GM18907 (cell line): Measurements from ENCODE around the gene FAM53B.
A peak's percentile ranks its signal among the peaks of the same experiment; 100 is the strongest.

Source experiments
- ATAC-seq: cut with Tn5 transposase; IDR thresholded peaks from one replicate; pipeline ENCODE4 v1.9.1; 2021; ENCODE audit warnings: mild to moderate bottlenecking, moderate library complexity; ENCODE audit not compliant: unreplicated experiment

Gene FAM53B

DNA sequence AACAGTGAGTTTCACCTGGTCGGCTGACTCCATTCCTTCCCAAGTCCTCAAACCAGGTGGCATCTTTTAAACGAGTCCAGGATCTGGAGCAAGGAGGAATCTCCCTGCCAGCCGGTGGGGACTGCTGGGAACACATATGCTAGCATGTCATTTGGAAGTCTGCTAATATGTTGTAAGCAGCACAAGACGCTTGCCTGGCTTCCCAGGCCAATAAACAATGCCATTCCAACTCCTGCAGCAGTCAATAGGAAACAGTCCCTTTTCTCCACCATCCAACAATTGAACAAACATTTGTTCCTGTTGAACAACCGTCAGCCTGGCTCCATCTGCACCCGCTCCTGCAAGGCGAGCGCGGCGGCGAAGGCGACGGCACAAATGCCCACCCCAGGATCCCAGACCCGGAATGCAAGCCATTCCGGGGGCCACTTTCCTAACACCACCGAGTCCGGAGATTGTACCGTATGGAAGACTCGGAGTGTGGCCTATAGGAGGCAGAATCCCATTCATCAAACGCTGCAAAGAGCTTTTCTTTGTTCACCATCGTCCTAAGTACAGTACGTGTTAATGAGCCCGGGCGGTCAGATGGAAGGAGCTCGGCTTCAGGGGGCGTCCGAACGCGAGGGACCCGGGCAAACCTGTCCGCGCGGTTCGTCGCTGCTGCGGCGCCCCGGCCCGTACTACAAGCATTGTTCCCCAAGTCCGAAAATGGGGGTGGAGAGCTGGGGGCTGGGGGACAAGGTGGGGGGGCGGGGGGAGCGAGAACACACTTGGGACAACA is 1.6 kb downstream of the FAM53B start:
- no peak for ATAC-seq

GRCh38 chr10:124741922-124742412 is 2.2 kb downstream of the FAM53B start:
- no peak for ATAC-seq

DNA sequence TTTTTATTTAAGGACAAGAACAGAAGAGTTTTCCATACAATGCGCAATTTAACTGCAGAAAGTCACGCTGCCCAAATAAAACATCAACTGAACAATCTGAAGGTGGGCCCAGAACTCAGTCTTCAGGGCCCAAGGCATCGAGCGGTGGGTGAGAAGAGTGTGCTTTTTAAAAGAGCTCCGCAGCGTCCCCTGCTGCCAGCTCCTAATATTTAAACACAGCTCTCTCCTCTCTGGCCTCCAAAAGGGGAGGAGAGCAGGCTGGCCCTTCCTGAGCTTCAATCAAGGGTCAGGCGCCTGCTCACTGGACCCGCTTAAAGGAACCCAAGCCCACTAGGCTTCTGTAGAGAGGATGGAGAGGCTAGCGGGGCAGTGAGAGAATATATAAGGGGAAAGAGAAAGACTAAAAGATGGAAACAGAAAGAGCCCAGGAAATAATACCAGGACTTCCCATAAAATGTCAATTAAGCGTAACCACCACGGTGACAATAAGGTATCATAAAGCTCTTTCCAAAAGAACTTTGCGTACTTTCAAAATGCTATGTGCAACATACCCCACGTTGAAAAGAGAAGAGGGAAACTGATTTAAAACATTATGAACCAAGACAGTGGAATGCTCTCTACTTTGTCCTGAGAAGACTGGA is 2.8 kb downstream of the FAM53B start:
- ATAC-seq, result peak; percentile 51

GRCh38 chr10:124740369-124741280 is 3.6 kb downstream of the FAM53B start:
- ATAC-seq, result peak; percentile 14

DNA sequence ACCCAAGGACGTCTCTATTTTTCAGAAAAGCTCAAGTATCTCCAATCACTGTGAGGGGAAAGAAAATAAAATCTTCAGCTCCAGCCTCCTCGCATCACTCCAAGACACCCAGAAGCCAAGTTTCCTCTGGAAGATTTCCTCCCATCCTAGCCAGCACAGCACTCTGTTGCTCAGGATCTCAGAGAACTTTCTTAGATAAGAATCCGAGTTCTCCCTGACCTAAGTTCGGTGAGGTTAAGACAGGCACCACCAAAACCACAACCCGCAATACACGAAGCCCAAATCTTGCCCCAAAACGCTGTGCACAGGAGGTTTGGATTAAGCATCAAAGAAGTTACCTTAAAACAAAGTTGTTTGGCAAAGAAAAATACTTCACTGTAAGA is 4.2 kb downstream of the FAM53B start:
- no peak for ATAC-seq

- ATAC-seq, result no peak
These were observed 4.9 kb downstream of the FAM53B start for GRCh38 chr10:124739119-124739921.

- no peak for ATAC-seq
These were observed 5.7 kb downstream of the FAM53B start for GRCh38 chr10:124738441-124738840.

GRCh38 chr10:124737708-124738107 is 6.5 kb downstream of the FAM53B start:
- ATAC-seq, result no peak

- ATAC-seq, result no peak
These were observed 7.0 kb downstream of the FAM53B start for GRCh38 chr10:124737221-124737620.

DNA sequence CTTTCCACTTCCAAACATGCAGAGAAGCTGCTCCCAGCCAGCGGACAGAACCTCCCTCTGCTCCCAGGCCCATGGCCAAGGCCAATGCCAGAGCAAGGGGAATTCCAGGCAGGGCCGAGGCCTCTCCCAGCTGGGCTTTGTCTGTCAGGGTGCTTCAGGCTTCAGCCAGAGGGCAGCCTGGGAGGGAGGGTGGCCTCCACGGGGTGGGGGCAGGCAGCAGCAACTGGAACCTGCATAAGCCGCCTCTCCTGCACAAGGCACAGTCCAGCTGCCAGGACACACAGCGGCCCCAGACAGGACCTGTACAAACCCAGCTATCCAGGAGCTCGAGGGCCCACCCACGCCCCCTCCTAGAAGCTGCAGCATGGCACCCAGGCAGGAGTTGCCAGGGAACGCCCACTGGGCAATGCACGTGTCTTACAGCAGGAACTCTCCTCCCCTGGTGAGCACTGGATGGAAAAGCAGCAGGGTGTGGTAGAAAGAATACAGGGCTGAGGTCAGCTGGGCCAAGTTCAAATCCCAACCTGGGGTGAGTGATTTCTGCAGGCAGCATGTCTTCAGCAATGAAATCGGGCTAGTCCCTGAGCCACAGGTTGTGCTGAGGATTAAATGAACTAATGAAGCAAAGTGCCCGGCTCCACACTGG is 7.6 kb downstream of the FAM53B start:
- ATAC-seq, result no peak

DNA sequence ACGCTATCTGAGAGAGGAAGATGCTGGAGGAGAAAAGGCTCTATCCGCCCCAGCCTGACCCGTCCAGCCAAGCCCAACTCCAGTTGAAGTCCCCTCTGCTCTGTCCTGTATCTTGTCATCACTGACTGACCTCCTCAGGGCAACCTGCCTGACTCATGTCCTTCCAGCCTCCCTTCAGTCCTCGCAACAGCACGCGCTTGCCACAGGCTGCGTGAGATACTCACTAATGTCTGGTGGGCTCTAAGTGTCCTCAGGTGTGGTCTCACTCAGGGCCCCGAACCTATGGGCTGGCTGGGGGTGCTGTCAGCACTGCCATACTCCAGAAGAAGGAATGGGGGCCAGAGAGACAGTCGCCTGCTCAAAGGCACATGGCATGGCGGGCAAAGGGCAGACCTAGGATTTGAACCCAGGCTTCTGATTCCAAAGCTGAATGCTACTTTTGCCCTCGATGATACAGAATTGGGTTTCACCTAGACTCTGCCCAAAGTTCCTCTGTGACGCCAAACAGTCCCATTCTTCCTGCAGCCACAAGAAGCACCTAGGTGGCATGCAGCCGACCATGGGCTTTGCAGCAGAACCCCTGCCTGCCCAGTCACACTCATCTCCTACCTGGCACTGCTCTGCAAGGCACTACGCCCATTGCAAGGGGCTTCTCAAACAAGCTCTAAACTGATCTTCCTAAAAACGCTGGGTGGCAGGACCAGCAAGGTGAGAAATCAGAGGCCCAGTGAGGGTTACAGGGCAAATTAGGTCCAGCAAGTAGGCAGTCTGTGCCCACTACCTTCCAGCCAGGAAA is 8.5 kb downstream of the FAM53B start:
- no peak for ATAC-seq

DNA sequence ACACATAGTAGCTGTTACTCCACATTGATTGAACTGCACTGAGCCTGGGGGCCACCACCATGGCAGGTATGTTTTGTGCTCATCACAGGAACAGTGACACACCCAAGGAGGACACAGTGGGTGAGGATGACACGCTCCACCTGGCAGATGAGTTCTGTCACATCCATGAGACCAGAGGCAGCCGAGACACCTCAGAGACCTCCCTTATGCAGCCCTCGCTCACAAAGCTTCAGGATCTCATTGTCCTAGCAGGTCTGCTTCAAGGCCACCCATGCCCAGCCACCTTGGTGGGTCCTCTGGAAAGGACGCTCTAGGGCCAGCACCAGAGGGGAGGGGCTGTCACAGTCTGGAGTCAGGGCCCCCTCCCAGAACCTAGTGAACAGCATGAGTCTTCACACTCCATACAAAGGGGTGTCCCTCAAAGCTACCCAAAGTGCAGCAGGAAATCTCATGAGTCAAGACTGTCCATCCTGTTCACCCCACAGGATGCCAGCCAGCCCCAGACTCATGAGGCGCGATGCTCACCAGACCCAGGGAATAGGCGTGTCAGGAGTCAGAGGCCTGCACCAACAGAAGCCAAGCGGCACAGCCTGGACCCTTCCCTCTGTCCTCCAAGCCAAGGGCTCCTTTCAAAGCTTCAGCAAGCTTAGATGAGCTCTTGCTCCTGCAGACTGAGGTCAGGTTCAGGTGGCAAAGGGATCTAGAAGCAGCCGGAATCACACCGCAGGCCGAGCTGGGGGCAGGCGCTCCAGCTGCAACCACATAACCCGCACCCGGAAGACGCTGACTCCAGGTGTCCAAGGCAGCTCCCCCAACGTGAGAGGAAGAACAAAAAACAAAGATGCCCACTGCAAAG is 9.6 kb downstream of the FAM53B start:
- ATAC-seq, result no peak

DNA sequence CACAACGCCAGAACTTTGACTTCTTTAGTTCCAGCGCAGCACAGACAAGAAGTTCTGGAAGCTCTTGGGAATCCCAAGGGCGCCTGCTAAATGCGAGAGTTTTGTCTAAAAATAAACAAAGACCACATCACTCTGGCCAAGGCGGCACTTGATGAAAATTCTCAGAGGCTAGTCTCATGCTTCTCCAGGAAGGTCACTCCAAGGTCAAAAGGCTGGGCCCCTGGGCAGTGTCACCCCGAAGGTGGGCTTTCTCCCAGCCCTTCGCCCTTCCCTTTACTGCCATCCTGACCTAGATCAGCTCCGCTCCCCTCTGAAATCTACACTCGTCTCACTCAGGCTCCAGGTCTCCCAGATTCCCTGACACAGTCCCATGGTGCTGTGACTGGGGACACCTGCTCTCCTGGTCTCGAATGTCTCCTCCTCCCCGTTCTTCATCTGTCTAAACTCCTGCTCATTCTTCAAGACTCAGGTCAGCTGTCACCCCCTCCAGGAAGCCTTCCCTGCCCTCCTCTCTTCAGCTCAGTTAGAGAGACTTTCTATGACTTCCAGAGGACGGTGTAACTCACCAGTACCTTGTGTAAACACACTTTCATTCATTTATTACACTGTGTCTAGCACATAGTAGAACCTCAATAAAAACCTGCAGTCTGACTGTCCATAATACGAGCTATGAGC is 10.5 kb downstream of the FAM53B start:
- ATAC-seq, result no peak

DNA sequence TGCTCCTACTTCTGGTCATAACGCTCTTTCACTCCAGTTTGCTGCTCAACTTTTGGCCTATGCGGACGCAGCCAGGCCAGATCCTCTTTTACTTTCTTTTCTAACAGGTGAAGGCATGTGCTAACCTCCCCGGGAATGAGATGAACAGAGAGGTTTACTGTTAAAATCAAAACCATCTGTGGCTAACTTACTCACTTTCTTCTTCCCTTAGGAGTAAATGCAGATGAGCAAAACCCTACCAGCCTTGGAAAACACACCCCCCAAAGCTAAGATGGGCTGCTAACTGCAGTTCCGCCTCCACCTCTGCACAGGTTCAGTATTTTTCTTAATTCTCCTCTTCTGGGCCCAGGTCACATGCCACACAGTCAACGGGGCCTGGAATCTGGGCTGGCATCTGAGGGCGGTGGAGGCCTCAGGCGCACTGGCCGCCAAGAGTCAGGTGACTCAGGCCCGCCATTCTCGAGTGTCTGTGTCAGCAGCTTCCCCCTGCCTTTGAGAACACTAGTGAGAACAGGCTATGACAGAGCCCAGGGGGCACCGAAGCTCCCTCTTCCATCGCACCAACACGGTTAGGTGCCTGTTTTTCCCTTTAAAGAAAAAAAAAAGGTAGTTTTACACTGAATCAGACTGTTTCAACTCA is 11.1 kb downstream of the FAM53B start:
- peak; percentile 56 for ATAC-seq

- no peak for ATAC-seq
These were observed 12.6 kb downstream of the FAM53B start for GRCh38 chr10:124731551-124731950.

GRCh38 chr10:124730790-124731189 is 13.4 kb downstream of the FAM53B start:
- ATAC-seq, result no peak
